ENCODE measurements around the gene CATSPER1.
A peak's percentile ranks its signal among the peaks of the same experiment; 100 is the strongest.
"Not testable (repeated sequence)": the region's sequence is repeated elsewhere in the genome, so short reads cannot be mapped to it uniquely, and the experiment has no call there.

The CATSPER1 gene

GRCh38 chr11:66016793-66017177 is 9.5 kb downstream of the CATSPER1 start:
- no peak for DNase-seq

GRCh38 chr11:66015936-66016792 is 10.1 kb downstream of the CATSPER1 start:
- no peak for DNase-seq

GRCh38 chr11:66015454-66015881 is 10.8 kb downstream of the CATSPER1 start:
- no peak for DNase-seq

- no peak for DNase-seq
Observed at GRCh38 chr11:66014804-66015453, 11.3 kb downstream of the CATSPER1 start.

- no peak for DNase-seq
Observed at GRCh38 chr11:66013762-66014100, 12.5 kb downstream of the CATSPER1 start.

GRCh38 chr11:66012946-66013761 is 13.1 kb downstream of the CATSPER1 start:
- no peak for DNase-seq

GRCh38 chr11:66012371-66012945 is 13.8 kb downstream of the CATSPER1 start:
- DNase-seq = no peak

- DNase-seq = peak in 2 of 3 experiments; percentile 42 to 45
Observed at GRCh38 chr11:66011785-66012303, 14.4 kb downstream of the CATSPER1 start, which contains the start of gene CST6. CST6 (plus strand) TSS chr11:66012008; CDS start chr11:66012045, 37 bp downstream.

GRCh38 chr11:66011239-66011784 is 15.0 kb downstream of the CATSPER1 start:
- no peak for DNase-seq

GRCh38 chr11:66010036-66010435 is 16.2 kb downstream of the CATSPER1 start:
- DNase-seq = not testable (repeated sequence)

- DNase-seq = no peak
Observed at GRCh38 chr11:66008468-66009101, 17.7 kb downstream of the CATSPER1 start.

- no peak for DNase-seq
Observed at GRCh38 chr11:66008095-66008467, 18.2 kb downstream of the CATSPER1 start.

- no peak for DNase-seq
Observed at GRCh38 chr11:66007201-66007634, 19.1 kb downstream of the CATSPER1 start.

GRCh38 chr11:66006891-66007176 is 19.4 kb downstream of the CATSPER1 start:
- no peak for DNase-seq

GRCh38 chr11:66006134-66006890 is 20.0 kb downstream of the CATSPER1 start:
- no peak for DNase-seq

GRCh38 chr11:66004186-66004585 is 22.1 kb downstream of the CATSPER1 start:
- no peak for DNase-seq

- peak in 1 of 3 experiments; percentile 42 for DNase-seq
Observed at GRCh38 chr11:66003291-66003690, 23.0 kb downstream of the CATSPER1 start.

- DNase-seq = peak in 1 of 3 experiments; percentile 53
Observed at GRCh38 chr11:66002648-66003225, 23.5 kb downstream of the CATSPER1 start.

- DNase-seq = peak; percentile 94 to 100 (median 100)
Observed at GRCh38 chr11:66001942-66002647, 24.2 kb downstream of the CATSPER1 start, which contains the start of the genes BANF1 and EIF1AD. BANF1 (plus strand) TSS chr11:66002503; CDS start chr11:66003251, 748 bp downstream. EIF1AD (minus strand) TSS chr11:66002157; CDS start chr11:66000389, 1,768 bp downstream.

GRCh38 chr11:65997286-65997685 is 29.0 kb downstream of the CATSPER1 start:
- DNase-seq = no peak

All from NCI-H1417 (cell line).